T-helper 2 cell treated with Interferon-gamma antibody and Interleukin-4, amounts not matched to agents 5 μg/mL and 100 μg/mL, for 36 hours (primary cell): Measurements from ENCODE around the gene LRFN3.
"Not testable (repeated sequence)": the region's sequence is repeated elsewhere in the genome, so short reads cannot be mapped to it uniquely, and the experiment has no call there.

Source experiments
- DNase-seq: peaks from one replicate; pipeline ENCODE4 v3.0.0; 2021; ENCODE audit warnings: low spot score
- H3K27ac Mint-ChIP-seq: one replicate; pipeline ENCODE4 v1.8.0; 2021; ENCODE audit warnings: mild to moderate bottlenecking, mixed read lengths
- H3K27me3 Mint-ChIP-seq: one replicate; pipeline ENCODE4 v1.8.0; 2021; ENCODE audit warnings: low read depth, mixed read lengths
- H3K36me3 Mint-ChIP-seq: one replicate; pipeline ENCODE4 v1.8.0; 2021; ENCODE audit warnings: low read depth, mixed read lengths
- H3K4me1 Mint-ChIP-seq: one replicate; pipeline ENCODE4 v1.8.0; 2021; ENCODE audit warnings: low read depth, mixed read lengths
- H3K4me3 Mint-ChIP-seq: one replicate; pipeline ENCODE4 v1.8.0; 2022; ENCODE audit warnings: mild to moderate bottlenecking, moderate library complexity, mixed read lengths
- H3K9me3 Mint-ChIP-seq: one replicate; pipeline ENCODE4 v1.8.0; 2021; ENCODE audit warnings: mixed read lengths

The LRFN3 gene

GRCh38 chr19:35959040-35959967 lies 23.1 kb downstream of the LRFN3 start:
- H3K36me3 Mint-ChIP-seq: peaks cover 2% of the 10 kb centered on the region
- peaks cover 7% of the 10 kb centered on the region for H3K9me3 Mint-ChIP-seq
- H3K4me3 Mint-ChIP-seq: no peak overlapping the region
- DNase-seq: peak; percentile 83
- H3K27me3 Mint-ChIP-seq: peaks cover 27% of the 10 kb centered on the region
- no peak overlapping the region for H3K27ac Mint-ChIP-seq
- H3K4me1 Mint-ChIP-seq: peaks cover 5% of the 10 kb centered on the region

GRCh38 chr19:35959968-35960320 lies 23.8 kb downstream of the LRFN3 start:
- DNase-seq: no peak
- Mint-ChIP-seq H3K4me1 (peaks cover 5% of the 10 kb centered on the region), H3K27me3 (peaks cover 27% of the 10 kb centered on the region), H3K27ac (no peak overlapping the region), H3K4me3 (no peak overlapping the region), H3K36me3 (peaks cover 2% of the 10 kb centered on the region), H3K9me3 (peaks cover 7% of the 10 kb centered on the region)

GRCh38 chr19:35960432-35960972 lies 24.3 kb downstream of the LRFN3 start:
- Mint-ChIP-seq H3K4me1 (peaks cover 2% of the 10 kb centered on the region), H3K27ac (no peak overlapping the region), H3K4me3 (no peak overlapping the region), H3K27me3 (peaks cover 27% of the 10 kb centered on the region), H3K9me3 (peaks cover 7% of the 10 kb centered on the region), H3K36me3 (peaks cover 2% of the 10 kb centered on the region)
- no peak for DNase-seq

- Mint-ChIP-seq H3K27ac (no peak overlapping the region), H3K27me3 (peaks cover 9% of the 10 kb centered on the region), H3K4me3 (no peak overlapping the region), H3K9me3 (no peaks in the 10 kb centered on the region), H3K4me1 (peaks cover 1% of the 10 kb centered on the region), H3K36me3 (no peaks in the 10 kb centered on the region)
- DNase-seq: peak; percentile 39
Observed at GRCh38 chr19:35963514-35963913, 27.3 kb downstream of the LRFN3 start.

GRCh38 chr19:35966771-35967170 lies 30.6 kb downstream of the LRFN3 start:
- no peaks in the 10 kb centered on the region for H3K9me3 Mint-ChIP-seq
- peaks cover 2% of the 10 kb centered on the region for H3K4me1 Mint-ChIP-seq
- H3K36me3 Mint-ChIP-seq: no peaks in the 10 kb centered on the region
- no peak for DNase-seq
- H3K27me3 Mint-ChIP-seq: peaks cover 2% of the 10 kb centered on the region
- H3K4me3 Mint-ChIP-seq: no peak overlapping the region
- no peak overlapping the region for H3K27ac Mint-ChIP-seq

GRCh38 chr19:35973487-35973886 lies 37.3 kb downstream of the LRFN3 start:
- no peaks in the 10 kb centered on the region for H3K9me3 Mint-ChIP-seq
- H3K27me3 Mint-ChIP-seq: peaks cover 3% of the 10 kb centered on the region
- no peak overlapping the region for H3K27ac Mint-ChIP-seq
- H3K4me1 Mint-ChIP-seq: peaks cover 2% of the 10 kb centered on the region
- no peaks in the 10 kb centered on the region for H3K36me3 Mint-ChIP-seq
- H3K4me3 Mint-ChIP-seq: no peak overlapping the region
- no peak for DNase-seq

GRCh38 chr19:35975608-35976214 lies 39.5 kb downstream of the LRFN3 start:
- no peaks in the 10 kb centered on the region for H3K36me3 Mint-ChIP-seq
- DNase-seq: no peak
- no peaks in the 10 kb centered on the region for H3K4me1 Mint-ChIP-seq
- no peaks in the 10 kb centered on the region for H3K9me3 Mint-ChIP-seq
- H3K4me3 Mint-ChIP-seq: no peak overlapping the region
- peaks cover 5% of the 10 kb centered on the region for H3K27me3 Mint-ChIP-seq
- H3K27ac Mint-ChIP-seq: no peak overlapping the region

- H3K4me1 Mint-ChIP-seq: no peaks in the 10 kb centered on the region
- H3K4me3 Mint-ChIP-seq: no peak overlapping the region
- DNase-seq: no peak
- H3K27me3 Mint-ChIP-seq: peaks cover 5% of the 10 kb centered on the region
- no peak overlapping the region for H3K27ac Mint-ChIP-seq
- H3K9me3 Mint-ChIP-seq: no peaks in the 10 kb centered on the region
- no peaks in the 10 kb centered on the region for H3K36me3 Mint-ChIP-seq
Observed at GRCh38 chr19:35977446-35978222, 41.5 kb downstream of the LRFN3 start.

- Mint-ChIP-seq H3K4me1 (no peaks in the 10 kb centered on the region), H3K4me3 (no peak overlapping the region), H3K27me3 (peaks cover 5% of the 10 kb centered on the region), H3K9me3 (no peaks in the 10 kb centered on the region), H3K27ac (no peak overlapping the region), H3K36me3 (no peaks in the 10 kb centered on the region)
- no peak for DNase-seq
Observed at GRCh38 chr19:35978271-35978670, 42.1 kb downstream of the LRFN3 start.

GRCh38 chr19:35978832-35979365 lies 42.7 kb downstream of the LRFN3 start:
- no peak for DNase-seq
- Mint-ChIP-seq H3K9me3 (no peaks in the 10 kb centered on the region), H3K36me3 (no peaks in the 10 kb centered on the region), H3K4me1 (no peaks in the 10 kb centered on the region), H3K4me3 (no peak overlapping the region), H3K27me3 (peaks cover 5% of the 10 kb centered on the region), H3K27ac (no peak overlapping the region)

GRCh38 chr19:35980997-35981396 lies 44.8 kb downstream of the LRFN3 start:
- H3K36me3 Mint-ChIP-seq, H3K9me3 Mint-ChIP-seq, H3K4me3 Mint-ChIP-seq, DNase-seq, H3K4me1 Mint-ChIP-seq, H3K27ac Mint-ChIP-seq: not testable (repeated sequence)
- peaks cover 23% of the 10 kb centered on the region for H3K27me3 Mint-ChIP-seq

GRCh38 chr19:35983177-35983576 lies 47.0 kb downstream of the LRFN3 start:
- Mint-ChIP-seq H3K9me3 (no peaks in the 10 kb centered on the region), H3K27ac (no peak overlapping the region), H3K4me1 (no peaks in the 10 kb centered on the region), H3K27me3 (peaks cover 35% of the 10 kb centered on the region), H3K4me3 (no peak overlapping the region), H3K36me3 (no peaks in the 10 kb centered on the region)
- DNase-seq: no peak

GRCh38 chr19:35986111-35986510 lies 49.9 kb downstream of the LRFN3 start:
- Mint-ChIP-seq H3K9me3 (peaks cover 5% of the 10 kb centered on the region), H3K36me3 (no peaks in the 10 kb centered on the region), H3K27ac (no peak overlapping the region), H3K4me3 (no peak overlapping the region), H3K4me1 (no peaks in the 10 kb centered on the region), H3K27me3 (peaks cover 45% of the 10 kb centered on the region)
- DNase-seq: no peak
